ENCODE results near the gene ATOH8.

Gene ATOH8

DNA sequence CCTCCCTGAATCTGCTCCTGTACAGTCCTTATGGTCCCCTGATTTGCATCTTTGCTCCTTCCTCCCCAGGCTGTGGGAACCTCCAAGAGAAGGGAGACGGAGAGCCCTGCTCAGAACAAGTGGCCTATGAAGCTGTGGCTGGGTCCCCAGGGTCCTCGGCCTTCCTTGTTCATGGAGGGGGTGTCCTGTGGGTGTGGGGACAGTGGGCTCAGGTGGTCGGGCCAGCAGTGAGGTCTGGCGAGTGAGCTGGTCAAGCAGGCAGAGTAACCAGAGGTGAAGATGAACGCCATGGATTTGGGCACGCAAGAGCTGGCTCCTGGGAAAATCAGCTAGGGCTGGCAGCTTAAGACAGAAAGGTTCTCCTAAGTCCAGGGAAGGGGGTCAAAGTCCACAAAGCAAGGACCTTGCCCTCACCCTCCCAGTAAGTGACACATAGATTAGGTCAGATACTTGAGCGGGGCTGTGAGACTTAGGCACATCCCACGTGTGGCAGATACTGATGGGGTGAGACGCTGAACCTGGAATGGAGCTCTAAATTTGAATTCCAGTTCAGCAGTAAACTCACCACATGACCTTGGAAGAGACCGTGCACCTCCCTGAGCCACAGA is 34.8 kb upstream of the ATOH8 start:
- H3K4me3 ChIP-seq (ENCODE audit: low read length): no peak overlapping the region
- TF ChIP-seq, protein P1, sequence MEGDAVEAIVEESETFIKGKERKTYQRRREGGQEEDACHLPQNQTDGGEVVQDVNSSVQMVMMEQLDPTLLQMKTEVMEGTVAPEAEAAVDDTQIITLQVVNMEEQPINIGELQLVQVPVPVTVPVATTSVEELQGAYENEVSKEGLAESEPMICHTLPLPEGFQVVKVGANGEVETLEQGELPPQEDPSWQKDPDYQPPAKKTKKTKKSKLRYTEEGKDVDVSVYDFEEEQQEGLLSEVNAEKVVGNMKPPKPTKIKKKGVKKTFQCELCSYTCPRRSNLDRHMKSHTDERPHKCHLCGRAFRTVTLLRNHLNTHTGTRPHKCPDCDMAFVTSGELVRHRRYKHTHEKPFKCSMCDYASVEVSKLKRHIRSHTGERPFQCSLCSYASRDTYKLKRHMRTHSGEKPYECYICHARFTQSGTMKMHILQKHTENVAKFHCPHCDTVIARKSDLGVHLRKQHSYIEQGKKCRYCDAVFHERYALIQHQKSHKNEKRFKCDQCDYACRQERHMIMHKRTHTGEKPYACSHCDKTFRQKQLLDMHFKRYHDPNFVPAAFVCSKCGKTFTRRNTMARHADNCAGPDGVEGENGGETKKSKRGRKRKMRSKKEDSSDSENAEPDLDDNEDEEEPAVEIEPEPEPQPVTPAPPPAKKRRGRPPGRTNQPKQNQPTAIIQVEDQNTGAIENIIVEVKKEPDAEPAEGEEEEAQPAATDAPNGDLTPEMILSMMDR (conservative IDR thresholded peaks at IDR 0.05; ENCODE audit: low read depth, low read length): no peak
- DNase-seq (ENCODE audit: low read depth): no peak

DNA sequence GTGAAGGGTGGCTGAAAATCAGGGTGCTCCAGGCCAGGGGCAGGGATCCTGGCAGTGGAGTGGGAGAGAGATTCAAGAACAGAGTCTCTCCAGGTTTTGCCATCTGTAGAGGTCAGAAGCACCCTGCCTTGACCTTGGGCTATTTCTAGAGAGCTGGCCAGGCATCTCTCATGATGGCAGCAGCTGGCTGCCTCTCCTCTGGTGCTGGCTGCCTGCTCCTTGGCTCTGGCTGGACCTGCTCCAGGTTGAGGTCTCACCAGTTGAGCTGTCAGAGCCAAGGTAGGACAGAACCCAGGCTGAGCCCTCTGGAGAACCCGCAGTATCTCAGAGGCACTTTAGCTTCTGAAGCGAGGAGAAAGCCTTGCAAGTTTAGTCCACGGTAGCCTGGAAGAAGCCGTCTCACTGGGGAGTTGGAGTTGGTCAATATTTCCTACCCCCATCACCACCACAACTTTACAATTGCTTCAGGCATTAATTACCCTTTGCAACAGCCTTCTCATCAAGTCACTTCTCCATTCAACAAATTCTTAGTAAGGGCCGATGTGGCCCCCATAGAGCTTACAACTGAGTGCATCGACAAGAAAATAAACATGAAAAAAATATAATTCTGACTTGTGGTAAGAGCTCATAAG is 34.1 kb upstream of the ATOH8 start:
- H3K4me3 ChIP-seq (ENCODE audit: low read length): no peak overlapping the region
- TF ChIP-seq, protein P1 (conservative IDR thresholded peaks at IDR 0.05; ENCODE audit: low read depth, low read length): no peak
- no peak for DNase-seq (ENCODE audit: low read depth)

DNA sequence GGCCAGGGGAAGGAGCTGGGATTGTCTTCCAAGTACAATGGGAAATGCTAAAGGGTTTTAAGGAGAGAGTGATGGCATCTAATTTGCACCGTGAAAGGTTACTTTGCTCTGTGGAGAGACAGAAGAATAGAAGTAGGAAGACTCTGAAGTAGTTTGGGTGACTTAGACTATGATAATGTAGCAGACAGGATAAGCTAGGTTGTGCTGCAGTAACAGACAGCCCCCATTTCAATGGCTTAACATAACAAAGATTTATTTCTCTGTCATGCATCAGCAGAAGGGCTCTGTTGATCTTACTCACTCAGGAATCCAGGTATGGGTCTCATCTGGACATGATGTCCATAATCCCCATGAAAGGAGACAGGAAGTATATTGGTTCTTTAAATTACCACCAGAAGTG is 33.3 kb upstream of the ATOH8 start:
- no peak overlapping the region for H3K4me3 ChIP-seq (ENCODE audit: low read length)
- no peak for DNase-seq (ENCODE audit: low read depth)
- TF ChIP-seq, protein P1 (conservative IDR thresholded peaks at IDR 0.05; ENCODE audit: low read depth, low read length): no peak

DNA sequence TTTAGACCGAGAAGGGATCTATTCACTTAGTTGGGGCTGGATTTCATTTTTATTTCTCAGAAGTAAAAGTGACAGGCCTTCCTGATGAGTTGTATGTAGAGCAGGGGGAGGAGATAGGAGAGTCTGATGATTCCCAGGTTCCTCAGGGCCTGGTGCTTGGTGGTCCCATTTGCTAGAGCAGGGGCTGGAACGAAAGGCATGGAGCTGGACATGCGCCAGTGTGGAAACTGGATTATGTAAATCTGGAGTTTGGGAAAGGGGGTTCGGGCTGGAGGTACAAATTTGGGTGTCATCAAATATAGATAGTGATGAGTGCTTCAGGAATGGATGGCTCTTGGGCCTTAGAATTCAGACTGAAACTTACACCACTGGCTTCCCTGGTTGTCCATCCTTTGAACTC is 32.1 kb upstream of the ATOH8 start:
- H3K4me3 ChIP-seq (ENCODE audit: low read length): no peak overlapping the region
- TF ChIP-seq, protein P1 (conservative IDR thresholded peaks at IDR 0.05; ENCODE audit: low read depth, low read length): no peak
- no peak for DNase-seq (ENCODE audit: low read depth)

DNA sequence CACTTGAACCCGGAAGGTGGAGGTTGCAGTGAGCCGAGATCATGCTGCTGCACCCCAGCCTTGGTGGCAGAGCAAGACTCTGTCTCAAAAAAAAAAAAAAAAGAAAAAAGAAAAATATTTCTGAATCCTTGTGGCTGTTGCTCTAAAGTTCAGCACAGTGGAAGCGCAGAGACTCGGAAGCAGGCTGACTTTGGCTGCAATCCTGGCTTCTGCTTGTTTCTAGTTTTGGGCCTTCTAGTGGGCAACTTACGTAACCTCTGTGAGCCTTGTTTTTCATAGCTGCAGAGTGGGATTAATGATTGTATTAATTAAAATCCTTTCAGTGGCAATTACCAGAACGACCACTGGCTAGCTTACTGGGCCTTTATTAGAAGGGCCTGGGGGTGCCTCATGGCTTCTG is 31.3 kb upstream of the ATOH8 start:
- TF ChIP-seq, protein P1 (conservative IDR thresholded peaks at IDR 0.05; ENCODE audit: low read depth, low read length): no peak

DNA sequence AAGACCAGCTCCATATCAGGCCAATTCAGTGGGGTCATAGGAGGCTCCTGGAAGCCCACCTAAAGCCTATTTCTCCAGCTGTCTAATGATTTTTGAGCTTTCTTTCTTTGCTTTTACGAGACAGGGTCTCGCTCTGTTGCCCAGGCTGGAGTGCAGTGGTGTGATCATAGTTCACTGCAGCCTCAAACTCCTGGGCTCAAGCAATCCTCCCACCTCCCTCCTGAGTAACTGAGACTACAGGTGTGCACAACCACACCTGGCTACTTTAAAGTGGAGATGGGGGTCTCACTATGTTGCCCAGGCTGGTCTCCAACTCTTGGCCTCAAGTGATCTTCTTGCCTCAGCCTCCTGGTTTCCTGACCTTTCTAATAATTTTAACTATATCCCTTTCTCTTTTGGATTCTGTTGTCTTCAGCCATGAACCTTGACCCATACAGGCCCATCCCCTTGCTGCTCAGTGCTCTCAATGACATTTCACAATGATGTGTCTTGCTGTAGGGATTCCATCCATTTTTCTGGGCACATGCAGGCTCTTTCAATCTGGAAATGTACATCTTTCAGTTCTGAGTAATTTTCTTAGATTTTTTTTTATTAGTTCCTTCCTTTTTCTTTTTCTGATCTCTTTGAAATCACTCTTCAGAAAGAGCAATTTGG is 30.0 kb upstream of the ATOH8 start:
- no peak for DNase-seq (ENCODE audit: low read depth)
- TF ChIP-seq, protein P1 (conservative IDR thresholded peaks at IDR 0.05; ENCODE audit: low read depth, low read length): no peak
- no peak overlapping the region for H3K4me3 ChIP-seq (ENCODE audit: low read length)

More for the DNA sequence above, 31.3 kb upstream of the ATOH8 start:
- DNase-seq (ENCODE audit: low read depth): no peak
- H3K4me3 ChIP-seq (ENCODE audit: low read length): no peak overlapping the region
